Measurements from ENCODE around the gene SLC9C1.

Gene SLC9C1

DNA sequence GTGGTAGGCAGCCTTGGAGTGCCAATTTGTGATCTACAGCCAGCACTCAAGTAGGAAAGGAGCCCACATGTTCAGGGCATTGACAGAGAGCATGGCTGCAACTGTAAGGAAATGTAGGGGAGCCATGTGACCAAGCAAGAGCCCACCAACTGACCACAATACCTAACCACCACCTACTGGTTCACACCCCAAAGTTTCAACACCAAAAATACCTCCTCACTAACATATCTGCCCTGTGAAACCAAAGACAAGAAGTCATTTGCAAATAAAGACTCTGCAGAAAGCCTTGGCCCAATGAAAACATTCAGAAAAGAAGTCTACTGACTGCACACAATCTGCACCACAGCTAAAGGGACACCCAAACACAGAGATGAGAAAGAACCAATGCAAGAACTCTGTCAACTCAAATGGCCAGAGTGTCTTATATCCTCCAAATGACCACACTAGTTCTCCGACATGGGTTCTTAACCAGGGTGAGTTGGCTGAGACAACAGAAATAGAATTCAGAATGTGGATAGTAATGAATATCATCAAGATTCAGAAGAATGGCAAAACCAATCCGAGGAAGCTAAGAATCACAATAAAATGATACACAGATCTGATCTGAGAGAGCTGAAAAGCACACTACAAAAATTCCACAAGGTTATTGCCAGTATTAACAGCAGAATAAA, 40.6 kb downstream of the SLC9C1 start:
- DNase-seq (ENCODE audit: low read depth, low spot score): no peak
- in situ Hi-C loops (cut with HindIII; ENCODE audit: low sequenced_read_pairs): no loop called here
- H3K4me3 ChIP-seq (ENCODE audit: low read depth, low read length): no peak overlapping the region
- TF ChIP-seq, protein P1, sequence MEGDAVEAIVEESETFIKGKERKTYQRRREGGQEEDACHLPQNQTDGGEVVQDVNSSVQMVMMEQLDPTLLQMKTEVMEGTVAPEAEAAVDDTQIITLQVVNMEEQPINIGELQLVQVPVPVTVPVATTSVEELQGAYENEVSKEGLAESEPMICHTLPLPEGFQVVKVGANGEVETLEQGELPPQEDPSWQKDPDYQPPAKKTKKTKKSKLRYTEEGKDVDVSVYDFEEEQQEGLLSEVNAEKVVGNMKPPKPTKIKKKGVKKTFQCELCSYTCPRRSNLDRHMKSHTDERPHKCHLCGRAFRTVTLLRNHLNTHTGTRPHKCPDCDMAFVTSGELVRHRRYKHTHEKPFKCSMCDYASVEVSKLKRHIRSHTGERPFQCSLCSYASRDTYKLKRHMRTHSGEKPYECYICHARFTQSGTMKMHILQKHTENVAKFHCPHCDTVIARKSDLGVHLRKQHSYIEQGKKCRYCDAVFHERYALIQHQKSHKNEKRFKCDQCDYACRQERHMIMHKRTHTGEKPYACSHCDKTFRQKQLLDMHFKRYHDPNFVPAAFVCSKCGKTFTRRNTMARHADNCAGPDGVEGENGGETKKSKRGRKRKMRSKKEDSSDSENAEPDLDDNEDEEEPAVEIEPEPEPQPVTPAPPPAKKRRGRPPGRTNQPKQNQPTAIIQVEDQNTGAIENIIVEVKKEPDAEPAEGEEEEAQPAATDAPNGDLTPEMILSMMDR (IDR thresholded peaks at IDR 0.05; ENCODE audit: low read depth, low read length): no peak

DNA sequence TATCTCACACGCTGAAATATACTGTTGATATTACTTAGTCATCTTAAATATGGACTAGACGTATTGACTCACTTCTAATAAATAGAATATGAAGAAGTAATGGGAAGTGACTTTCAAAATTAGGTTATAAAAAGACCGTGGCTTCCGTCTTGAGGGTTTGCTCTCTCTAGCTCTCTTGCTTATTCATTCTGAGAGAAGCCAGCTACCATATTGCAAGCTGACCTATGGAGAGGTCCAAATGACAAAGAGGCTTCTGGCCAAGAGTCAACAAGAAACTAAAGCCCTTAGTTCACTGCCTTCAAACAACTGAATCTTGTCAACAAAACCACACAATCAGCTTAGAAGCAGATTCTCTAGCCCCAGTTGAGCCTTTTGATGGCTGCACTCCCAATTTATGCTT, 46.1 kb downstream of the SLC9C1 start:
- in situ Hi-C loops (cut with HindIII; ENCODE audit: low sequenced_read_pairs): no loop called here
- TF ChIP-seq, protein P1 (IDR thresholded peaks at IDR 0.05; ENCODE audit: low read depth, low read length): no peak
- no peak overlapping the region for H3K4me3 ChIP-seq (ENCODE audit: low read depth, low read length)
- DNase-seq (ENCODE audit: low read depth, low spot score): no peak

DNA sequence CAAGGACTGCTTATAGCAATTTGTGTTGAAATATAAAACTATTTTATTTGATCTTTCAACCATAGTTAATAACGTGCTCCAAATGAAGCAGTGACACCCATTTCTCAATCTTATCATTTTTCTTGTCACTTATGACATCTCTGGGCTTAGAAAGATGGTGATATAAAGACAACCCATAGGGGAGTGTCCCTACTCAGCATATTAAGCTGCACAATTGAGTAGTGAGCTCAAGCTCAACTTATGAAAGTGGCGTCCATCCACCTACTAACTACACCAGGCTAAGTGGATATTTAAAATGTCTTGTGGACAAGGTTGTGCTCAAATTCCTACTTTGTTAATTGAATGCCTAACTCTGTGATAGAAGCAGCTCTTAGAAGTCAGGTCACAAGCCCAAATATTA, 46.7 kb downstream of the SLC9C1 start:
- no peak overlapping the region for H3K4me3 ChIP-seq (ENCODE audit: low read depth, low read length)
- no peak for DNase-seq (ENCODE audit: low read depth, low spot score)
- TF ChIP-seq, protein P1 (IDR thresholded peaks at IDR 0.05; ENCODE audit: low read depth, low read length): no peak
- in situ Hi-C loops (cut with HindIII; ENCODE audit: low sequenced_read_pairs): no loop called here

DNA sequence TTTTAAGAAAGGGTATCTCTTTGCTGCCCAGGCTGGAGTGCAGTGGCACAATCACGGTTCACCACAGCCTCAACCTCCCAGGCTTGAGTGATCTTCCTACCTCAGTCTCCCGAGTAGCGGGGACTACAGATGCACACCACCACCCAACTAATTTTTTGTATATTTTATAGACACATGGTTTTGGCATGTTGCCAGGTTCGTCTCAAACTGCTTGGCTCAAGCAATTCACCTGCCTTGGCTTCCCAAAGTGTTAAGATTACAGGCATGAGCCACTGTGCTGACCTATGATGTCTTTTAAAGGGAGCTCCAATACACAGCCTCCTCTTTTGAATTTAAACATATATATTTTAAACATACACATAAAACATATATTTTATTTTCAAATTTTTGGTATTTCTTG, 60.9 kb downstream of the SLC9C1 start:
- DNase-seq (ENCODE audit: low read depth, low spot score): no peak
- no peak overlapping the region for H3K4me3 ChIP-seq (ENCODE audit: low read depth, low read length)
- TF ChIP-seq, protein P1 (IDR thresholded peaks at IDR 0.05; ENCODE audit: low read depth, low read length): no peak
- in situ Hi-C loops (cut with HindIII; ENCODE audit: low sequenced_read_pairs): no loop called here

DNA sequence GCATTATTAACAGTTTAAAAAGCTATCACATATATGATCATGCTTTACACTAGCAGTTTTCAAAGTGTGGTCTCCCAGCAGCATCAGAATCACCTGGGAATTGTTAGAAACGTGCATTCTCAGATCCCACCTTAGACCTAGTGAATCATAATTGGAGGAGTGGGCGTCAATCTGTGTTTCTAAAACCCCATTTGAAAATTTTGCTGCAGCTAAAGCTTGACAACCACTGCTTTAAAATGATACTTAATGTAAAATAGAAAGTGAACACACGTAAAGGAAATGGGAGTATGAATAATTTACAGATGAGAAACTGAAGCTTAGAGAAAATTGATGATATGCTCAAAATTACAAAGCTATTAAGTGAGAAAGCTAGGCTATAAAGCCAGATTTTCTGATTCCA, 62.3 kb downstream of the SLC9C1 start:
- H3K4me3 ChIP-seq (ENCODE audit: low read depth, low read length): no peak overlapping the region
- TF ChIP-seq, protein P1 (IDR thresholded peaks at IDR 0.05; ENCODE audit: low read depth, low read length): no peak
- in situ Hi-C loops (cut with HindIII; ENCODE audit: low sequenced_read_pairs): no loop called here
- DNase-seq (ENCODE audit: low read depth, low spot score): no peak

DNA sequence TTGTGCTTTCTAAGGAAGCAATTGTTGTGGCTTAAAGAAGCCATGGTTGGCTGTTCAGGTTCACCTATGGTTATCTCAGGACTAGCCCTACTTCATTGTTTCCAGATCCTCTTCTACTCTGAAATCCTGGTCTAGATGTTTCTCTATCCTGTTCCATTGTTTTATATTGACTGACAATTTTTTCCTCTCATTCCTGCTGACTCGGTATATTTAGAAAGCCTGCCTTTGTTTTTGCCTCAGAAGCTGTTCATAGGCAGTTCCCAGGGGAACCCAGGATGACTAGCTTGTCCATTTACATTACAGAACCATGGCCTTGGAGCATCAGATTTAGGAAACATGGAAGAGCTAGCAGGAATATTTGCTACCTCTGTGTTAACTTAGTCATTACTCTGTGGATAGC, 64.0 kb downstream of the SLC9C1 start:
- DNase-seq (ENCODE audit: low read depth, low spot score): no peak
- H3K4me3 ChIP-seq (ENCODE audit: low read depth, low read length): no peak overlapping the region
- TF ChIP-seq, protein P1 (IDR thresholded peaks at IDR 0.05; ENCODE audit: low read depth, low read length): no peak
- in situ Hi-C loops (cut with HindIII; ENCODE audit: low sequenced_read_pairs): no loop called here
